ENCODE measurements around the gene BCL7A.

Gene BCL7A

GRCh38 chr12:122012184-122012583 lies 9.5 kb upstream of the BCL7A start:
- no peak for ATAC-seq
- TF ChIP-seq TCF4 (CRISPR knock-in tag; IDR thresholded peaks at IDR 0.05; ENCODE audit: borderline replicate concordance): no peak
- TF ChIP-seq, protein P1, sequence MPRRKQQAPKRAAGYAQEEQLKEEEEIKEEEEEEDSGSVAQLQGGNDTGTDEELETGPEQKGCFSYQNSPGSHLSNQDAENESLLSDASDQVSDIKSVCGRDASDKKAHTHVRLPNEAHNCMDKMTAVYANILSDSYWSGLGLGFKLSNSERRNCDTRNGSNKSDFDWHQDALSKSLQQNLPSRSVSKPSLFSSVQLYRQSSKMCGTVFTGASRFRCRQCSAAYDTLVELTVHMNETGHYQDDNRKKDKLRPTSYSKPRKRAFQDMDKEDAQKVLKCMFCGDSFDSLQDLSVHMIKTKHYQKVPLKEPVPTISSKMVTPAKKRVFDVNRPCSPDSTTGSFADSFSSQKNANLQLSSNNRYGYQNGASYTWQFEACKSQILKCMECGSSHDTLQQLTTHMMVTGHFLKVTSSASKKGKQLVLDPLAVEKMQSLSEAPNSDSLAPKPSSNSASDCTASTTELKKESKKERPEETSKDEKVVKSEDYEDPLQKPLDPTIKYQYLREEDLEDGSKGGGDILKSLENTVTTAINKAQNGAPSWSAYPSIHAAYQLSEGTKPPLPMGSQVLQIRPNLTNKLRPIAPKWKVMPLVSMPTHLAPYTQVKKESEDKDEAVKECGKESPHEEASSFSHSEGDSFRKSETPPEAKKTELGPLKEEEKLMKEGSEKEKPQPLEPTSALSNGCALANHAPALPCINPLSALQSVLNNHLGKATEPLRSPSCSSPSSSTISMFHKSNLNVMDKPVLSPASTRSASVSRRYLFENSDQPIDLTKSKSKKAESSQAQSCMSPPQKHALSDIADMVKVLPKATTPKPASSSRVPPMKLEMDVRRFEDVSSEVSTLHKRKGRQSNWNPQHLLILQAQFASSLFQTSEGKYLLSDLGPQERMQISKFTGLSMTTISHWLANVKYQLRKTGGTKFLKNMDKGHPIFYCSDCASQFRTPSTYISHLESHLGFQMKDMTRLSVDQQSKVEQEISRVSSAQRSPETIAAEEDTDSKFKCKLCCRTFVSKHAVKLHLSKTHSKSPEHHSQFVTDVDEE (CRISPR knock-in tag; IDR thresholded peaks at IDR 0.05): no peak
- TF ChIP-seq PATZ1 (CRISPR knock-in tag; IDR thresholded peaks at IDR 0.05; ENCODE audit: borderline replicate concordance): no peak
- TF ChIP-seq OSR1 (CRISPR knock-in tag; IDR thresholded peaks at IDR 0.05): no peak
- TF ChIP-seq POU6F1 (CRISPR knock-in tag; IDR thresholded peaks at IDR 0.05; ENCODE audit: borderline replicate concordance, low read depth): no peak
- TF ChIP-seq ZFP3 (CRISPR knock-in tag; IDR thresholded peaks at IDR 0.05): no peak
- no peak for TF ChIP-seq ZC3H10 (CRISPR knock-in tag; IDR thresholded peaks at IDR 0.05)
- no peak for TF ChIP-seq ZNF565 (CRISPR knock-in tag; conservative IDR thresholded peaks at IDR 0.05; ENCODE audit: low read depth)
- TF ChIP-seq ZNF8 (CRISPR knock-in tag; IDR thresholded peaks at IDR 0.05): no peak
- TF ChIP-seq ESRRG (CRISPR knock-in tag; IDR thresholded peaks at IDR 0.05): no peak
- no peak for TF ChIP-seq ZNF70 (CRISPR knock-in tag; IDR thresholded peaks at IDR 0.05)
- no peak for TF ChIP-seq CSRNP3 (CRISPR knock-in tag; IDR thresholded peaks at IDR 0.05)
- no peak for TF ChIP-seq ISL1 (CRISPR knock-in tag; IDR thresholded peaks at IDR 0.05)
- no peak for TF ChIP-seq CSDC2 (CRISPR knock-in tag; IDR thresholded peaks at IDR 0.05)
- TF ChIP-seq BACH2 (CRISPR knock-in tag; IDR thresholded peaks at IDR 0.05; ENCODE audit: borderline replicate concordance): no peak
- no peak for TF ChIP-seq SNAI2 (CRISPR knock-in tag; IDR thresholded peaks at IDR 0.05)
- no peak for TF ChIP-seq GLIS3 (CRISPR knock-in tag; IDR thresholded peaks at IDR 0.05)
- TF ChIP-seq TOX (CRISPR knock-in tag; IDR thresholded peaks at IDR 0.05; ENCODE audit: borderline replicate concordance): no peak

DNA sequence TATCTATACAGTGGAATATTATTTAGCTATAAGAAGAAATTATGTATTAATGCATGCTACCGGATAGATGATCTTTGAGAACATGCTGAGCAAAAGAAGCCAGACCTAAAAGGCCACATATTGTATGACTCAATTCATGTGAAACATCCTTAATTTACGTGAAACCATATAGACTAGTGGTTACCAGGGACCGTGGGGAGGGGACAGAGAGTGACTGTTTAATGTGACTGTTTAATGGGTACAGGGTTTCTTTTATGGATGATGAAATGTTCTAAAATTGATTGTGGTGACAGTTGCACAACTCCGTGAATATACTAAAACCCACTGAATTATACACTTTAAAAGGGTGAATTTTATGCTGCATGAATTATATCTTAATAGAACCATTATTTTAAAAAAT lies 8.5 kb upstream of the BCL7A start:
- no peak for ATAC-seq
- TF ChIP-seq ZNF8 (CRISPR knock-in tag; IDR thresholded peaks at IDR 0.05) (0 out of 2 replicates have a peak, but pooled peaks have one; percentile 14), ZFP3 (CRISPR knock-in tag; IDR thresholded peaks at IDR 0.05) (no peak)

DNA sequence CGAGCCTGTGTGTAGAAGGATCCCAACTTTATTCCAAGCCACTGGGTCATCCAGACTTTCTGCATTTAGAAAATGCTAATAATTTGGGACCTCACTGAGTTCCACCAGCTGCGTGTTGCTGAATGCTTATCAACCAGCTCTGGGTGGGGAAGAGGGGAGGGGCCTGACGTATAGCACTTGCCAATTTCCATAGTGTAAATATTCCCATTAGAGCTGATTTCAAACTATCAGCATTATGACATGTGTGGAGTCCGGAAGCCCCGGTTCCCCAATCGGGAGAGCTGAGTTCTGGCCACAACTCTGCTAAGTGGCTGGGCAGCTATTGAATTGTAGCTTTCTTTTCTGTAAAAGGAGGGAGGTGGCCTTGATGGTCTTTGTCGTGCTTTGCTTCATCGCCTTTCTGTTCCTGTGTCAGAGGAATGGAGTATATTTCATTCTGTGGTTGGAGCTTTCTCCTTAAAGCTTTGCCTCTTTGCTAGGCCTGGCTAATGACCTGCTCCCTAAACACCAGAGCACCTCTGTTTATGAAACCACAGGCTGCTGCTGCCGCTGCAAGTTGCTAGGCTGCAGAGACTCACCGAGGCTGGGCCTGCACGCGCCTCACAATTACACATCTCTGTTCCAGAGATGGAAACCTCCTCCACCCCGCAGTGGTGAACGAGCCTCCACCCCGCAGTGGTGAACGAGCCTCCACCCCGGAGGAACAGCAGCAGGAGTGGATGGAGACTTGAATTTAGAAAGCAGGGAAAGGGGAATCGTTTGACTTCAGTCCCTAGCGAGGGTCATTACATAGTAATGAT lies 7.7 kb upstream of the BCL7A start:
- no peak for ATAC-seq
- TF ChIP-seq ZNF565 (CRISPR knock-in tag; conservative IDR thresholded peaks at IDR 0.05; ENCODE audit: low read depth) (no peak), CSRNP3 (CRISPR knock-in tag; IDR thresholded peaks at IDR 0.05) (no peak), CSDC2 (CRISPR knock-in tag; IDR thresholded peaks at IDR 0.05) (no peak), POU6F1 (CRISPR knock-in tag; IDR thresholded peaks at IDR 0.05; ENCODE audit: borderline replicate concordance, low read depth) (no peak), OSR1 (CRISPR knock-in tag; IDR thresholded peaks at IDR 0.05) (no peak), SNAI2 (CRISPR knock-in tag; IDR thresholded peaks at IDR 0.05) (no peak), TCF4 (CRISPR knock-in tag; IDR thresholded peaks at IDR 0.05; ENCODE audit: borderline replicate concordance) (no peak), GLIS3 (CRISPR knock-in tag; IDR thresholded peaks at IDR 0.05) (no peak), PATZ1 (CRISPR knock-in tag; IDR thresholded peaks at IDR 0.05; ENCODE audit: borderline replicate concordance) (no peak)
- TF ChIP-seq, protein P2, sequence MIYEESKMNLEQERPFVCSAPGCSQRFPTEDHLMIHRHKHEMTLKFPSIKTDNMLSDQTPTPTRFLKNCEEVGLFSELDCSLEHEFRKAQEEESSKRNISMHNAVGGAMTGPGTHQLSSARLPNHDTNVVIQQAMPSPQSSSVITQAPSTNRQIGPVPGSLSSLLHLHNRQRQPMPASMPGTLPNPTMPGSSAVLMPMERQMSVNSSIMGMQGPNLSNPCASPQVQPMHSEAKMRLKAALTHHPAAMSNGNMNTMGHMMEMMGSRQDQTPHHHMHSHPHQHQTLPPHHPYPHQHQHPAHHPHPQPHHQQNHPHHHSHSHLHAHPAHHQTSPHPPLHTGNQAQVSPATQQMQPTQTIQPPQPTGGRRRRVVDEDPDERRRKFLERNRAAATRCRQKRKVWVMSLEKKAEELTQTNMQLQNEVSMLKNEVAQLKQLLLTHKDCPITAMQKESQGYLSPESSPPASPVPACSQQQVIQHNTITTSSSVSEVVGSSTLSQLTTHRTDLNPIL (CRISPR knock-in tag; IDR thresholded peaks at IDR 0.05; ENCODE audit: low read depth): no peak
